ENCODE results near the gene UNC93B1. TPM values are rescaled to one million over a fixed set of nuclear protein-coding genes. Genes with fewer than 3 reads are reported as not detected.

The UNC93B1 gene
- polyA plus RNA-seq, 12 donors: 3.4 to 12.6 (median 5.3) TPM; not detected in 1

DNA sequence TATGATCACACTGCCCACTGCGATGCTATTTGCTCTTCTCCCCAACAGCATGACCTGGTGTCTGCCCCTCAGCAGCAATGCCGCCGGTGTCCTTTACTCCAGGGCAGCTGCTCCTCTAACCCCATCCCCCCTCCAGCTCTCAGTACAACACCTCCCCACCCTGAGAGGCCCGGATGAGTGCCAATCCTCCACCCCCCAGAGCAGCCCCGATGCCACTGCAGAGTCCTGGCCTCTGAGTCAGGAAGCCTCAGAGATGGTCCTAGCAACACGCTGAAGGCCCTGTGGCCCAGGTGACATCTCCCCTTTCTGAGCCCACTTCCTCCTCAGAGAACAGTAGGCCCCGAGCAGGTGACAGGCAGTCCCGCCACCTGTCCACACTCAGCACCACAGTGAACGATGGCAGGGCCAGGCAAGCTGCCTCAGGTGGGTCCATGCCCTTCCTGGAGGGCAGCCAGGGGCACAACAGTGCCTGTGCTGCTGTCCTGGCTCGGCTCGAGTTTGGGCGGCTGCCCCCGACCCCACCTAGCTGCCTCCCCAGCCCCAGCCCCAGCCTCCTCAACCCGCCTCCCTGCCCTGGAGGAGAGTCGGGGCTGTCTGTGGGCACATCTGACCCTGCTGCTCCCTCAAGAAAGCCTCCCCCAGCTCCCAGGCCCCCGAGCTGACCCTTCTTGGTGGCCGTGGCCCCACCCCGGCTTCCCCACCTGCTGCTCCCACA lies 22.7 kb upstream of the UNC93B1 start:
- no peak for DNase-seq

DNA sequence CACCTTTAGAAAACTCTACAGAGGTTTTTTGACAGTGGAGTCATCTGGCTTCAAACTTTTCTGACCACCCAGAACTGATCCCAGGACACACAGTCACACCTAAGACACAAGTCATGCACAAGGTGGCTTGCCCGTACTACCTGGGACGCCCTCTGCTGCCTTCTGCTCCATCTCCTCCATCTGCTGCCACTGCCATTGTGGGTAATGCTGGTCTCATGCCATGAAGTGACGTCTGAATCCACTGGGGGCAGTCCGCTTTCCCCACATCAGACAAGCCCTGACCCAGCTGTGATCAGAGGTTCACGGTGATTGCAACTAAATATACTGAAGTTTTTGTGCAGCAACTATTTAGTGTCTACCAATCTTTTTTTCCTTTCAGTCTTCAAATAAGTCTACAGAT lies 21.1 kb upstream of the UNC93B1 start:
- no peak for DNase-seq

DNA sequence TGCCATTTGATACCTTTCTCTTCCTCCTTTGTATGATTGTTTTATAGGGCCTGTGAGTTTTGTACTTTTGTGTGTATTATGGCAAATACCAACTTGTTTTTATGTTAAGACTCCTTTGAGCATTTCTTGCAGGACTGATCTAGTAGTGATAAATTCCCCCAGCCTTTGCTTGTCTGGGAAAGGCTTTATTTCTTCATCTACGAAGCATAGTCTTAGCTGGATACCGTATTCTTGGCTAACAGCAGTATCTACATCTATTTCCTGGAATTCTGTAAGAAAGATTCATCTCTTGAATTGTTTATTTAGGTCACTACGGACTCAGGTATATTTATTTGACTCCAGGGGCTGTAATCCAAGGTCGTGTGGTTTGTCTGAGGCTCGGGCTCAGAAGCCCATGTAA lies 20.6 kb upstream of the UNC93B1 start:
- DNase-seq: no peak

GRCh38 chr11:68022531-68022930 lies 18.6 kb upstream of the UNC93B1 start:
- DNase-seq: no peak

- no peak for DNase-seq
These were observed 17.4 kb upstream of the UNC93B1 start for GRCh38 chr11:68021167-68021787.

- DNase-seq: no peak
These were observed 16.7 kb upstream of the UNC93B1 start for GRCh38 chr11:68020575-68020974.

- DNase-seq: no peak
These were observed 15.6 kb upstream of the UNC93B1 start for GRCh38 chr11:68019486-68019885.

DNA sequence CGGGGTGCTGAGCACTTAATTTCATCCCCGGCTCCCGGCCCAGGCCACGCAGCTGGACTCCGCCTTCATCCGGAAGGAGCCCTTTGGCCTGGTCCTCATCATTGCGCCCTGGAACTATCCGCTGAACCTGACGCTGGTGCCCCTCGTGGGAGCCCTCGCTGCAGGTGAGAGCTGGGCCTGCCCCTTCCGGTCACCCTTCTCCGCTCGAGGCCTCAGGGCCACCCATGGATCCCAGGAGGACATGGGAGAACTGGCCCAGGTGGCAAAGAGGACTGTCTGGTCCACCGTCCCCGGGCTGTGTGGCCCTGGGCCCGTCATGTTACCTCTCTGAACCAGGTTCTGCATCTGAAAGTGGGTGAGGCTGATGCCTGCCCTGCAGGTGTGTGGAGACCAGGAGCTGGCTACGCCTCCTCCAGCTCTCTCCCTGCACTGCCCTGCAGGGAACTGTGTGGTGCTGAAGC lies 14.9 kb upstream of the UNC93B1 start:
- DNase-seq: no peak

DNA sequence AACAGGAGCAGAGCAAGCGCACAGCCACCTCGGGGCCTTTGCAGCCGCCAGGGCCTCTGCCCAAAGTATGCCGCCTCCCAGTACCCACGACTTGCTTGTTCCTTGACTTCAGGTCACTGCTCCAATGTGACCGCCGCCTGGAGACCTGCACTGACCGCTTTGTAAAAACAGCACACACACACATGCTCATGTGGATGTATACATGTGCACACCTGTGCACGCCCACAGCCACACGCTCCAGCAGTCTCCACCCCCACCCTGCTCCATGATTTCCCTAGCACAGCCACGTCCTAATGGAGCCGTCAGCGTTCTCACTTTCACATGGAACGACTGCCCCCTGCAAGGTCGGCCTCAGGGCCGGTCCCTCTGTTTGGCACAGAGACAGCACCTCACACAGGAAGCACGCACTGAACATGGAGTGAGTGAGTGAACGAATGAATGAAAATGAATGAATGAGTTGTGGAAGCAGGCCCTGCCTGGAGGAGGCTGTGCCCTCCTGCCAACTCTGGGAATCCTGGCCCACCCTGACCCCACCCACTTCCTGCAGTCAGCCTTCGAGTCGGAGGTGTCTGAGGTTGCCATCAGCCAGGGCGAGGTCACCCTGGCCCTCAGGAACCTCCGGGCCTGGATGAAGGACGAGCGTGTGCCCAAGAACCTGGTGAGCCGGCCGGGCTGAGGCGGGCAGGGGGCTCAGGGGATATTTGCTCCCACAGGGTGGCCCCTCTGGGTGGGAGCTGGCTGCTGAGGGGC lies 14.3 kb upstream of the UNC93B1 start:
- no peak for DNase-seq

DNA sequence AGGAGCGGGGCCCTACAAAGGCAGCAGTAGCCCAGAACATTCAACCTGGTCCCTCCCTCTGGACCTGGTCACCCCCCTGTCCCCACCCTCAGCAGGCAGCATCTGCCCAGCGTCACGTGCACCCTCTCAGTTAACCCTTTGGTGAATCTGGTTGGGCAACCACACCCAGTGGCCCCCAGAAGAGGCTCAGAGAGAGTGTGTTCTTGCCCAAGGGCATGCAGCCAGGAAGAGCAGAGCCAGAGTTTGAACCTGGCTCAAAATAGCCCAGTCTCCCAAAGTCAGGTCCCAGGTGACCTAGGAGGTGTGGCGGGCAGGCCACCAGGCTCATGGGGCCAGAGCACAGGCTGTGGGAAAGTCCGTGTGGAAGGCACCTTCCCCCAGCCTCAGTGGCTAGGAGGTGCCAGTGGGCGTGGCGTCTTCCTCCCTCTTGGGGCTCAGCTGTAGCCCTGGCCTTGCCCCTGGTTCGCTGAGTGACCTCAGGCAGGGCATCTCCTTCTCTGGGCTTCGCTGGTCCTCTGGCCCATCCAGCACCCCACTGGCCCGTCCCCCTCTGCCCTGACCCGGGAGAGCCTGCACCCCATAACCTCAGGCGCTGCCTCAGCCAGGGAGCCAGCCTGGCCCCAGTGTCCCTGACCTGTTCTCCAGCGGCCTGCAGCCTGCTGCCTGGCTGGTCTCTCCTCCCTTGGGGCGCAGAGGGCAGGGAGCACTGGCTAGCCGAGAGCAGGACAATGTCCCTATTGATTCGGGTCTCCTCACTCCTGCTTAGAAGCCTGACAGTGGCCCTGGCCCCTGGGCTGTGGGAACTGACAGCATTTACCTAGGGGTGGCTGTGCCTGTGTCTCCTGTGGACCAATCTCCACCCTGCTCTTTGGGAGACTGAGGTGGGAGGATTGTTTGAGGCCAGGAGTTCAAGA lies 13.3 kb upstream of the UNC93B1 start:
- DNase-seq: no peak

DNA sequence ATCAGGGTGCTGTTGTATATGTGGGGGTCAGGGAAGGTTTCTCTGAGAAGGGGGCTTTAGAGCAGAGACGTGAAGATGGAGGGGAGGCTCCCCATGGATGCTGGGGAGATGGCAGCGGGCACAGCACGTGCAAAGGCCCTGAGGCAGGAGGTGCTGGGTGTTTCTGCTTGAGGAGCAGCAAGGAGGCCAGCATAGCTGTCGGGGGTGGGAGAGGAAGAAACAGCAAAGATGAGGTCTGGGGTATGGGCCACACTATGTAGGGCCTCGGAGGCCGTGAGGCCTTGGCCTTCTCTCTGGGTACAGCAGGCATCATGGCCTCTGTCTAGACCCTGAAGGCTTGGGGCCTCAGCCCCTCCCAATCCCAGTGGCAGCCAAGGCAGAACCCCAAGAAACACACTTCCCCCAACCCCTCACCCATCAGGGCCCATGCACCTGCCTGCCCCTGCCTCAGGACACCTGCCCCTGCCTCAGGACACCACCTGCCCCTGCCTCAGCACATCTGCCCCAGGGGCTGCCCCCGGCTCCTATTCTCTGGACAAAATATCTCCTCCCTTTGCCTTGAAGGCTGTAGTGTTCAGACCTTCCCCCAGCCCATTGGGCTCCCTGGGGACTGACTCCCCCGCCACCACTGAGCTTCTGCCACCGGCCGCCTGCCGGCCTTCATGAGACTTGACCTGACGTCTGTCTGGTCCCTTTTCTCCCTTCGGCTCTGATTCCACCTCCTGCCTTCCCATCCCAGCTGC lies 12.4 kb upstream of the UNC93B1 start:
- DNase-seq: no peak

DNA sequence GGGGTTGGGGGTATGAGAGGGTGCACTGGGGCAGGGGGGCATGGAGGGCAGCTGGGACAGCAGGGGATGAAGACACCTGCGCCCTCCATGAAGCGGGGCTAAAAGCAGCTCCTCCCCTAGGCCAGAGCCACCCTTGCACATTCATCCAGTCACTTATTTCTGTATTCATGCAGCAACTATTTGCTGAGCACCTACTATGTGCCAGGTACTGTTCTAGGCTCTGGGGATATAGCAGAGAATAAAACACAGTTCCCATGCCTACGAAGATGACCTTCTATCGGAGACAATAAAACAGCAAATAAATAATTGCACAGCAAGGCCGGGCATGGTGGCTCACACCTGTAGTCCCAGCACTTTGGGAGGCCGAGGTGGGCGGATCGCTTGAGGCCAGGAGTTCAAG lies 11.6 kb upstream of the UNC93B1 start:
- DNase-seq: no peak

GRCh38 chr11:68014947-68015447 lies 11.1 kb upstream of the UNC93B1 start:
- no peak for DNase-seq

DNA sequence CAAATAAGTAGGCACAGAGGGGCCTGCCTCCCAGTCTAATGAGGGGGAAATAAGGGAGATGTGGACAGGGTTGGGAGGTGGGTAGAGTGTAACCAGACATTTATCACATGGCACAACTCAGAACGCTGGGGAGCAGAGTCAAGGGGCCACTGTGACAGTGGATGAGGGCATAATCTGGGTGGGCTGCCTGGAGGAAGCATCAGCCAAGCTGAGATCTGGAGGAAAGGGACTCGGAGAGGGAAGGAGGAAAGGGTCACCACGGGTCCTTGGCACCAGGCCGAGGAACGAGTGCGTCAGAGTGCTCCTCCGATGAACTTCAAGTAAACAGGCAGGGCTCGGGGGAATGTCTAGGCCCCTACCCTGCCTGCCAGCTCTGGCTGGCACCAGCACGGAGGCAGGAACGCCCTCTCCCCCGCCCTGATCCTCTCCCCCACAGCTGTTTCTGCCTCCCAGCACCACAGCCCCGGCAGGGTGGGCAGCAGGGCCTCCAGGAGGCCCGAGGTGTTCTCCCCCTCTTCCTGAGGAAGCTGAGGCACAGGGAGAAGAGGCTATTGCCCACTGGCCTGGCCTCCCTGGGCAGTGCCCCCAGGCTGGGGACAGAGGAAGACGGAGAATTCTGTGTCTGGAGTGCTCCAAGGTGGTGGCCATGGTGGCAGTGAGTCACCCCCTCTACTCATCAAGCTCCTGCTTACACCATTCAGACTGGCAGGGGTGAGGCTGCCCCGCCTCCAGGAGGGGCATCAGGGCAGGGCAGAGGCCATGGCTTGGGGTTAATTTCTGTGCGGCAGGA lies 10.5 kb upstream of the UNC93B1 start:
- no peak for DNase-seq

DNA sequence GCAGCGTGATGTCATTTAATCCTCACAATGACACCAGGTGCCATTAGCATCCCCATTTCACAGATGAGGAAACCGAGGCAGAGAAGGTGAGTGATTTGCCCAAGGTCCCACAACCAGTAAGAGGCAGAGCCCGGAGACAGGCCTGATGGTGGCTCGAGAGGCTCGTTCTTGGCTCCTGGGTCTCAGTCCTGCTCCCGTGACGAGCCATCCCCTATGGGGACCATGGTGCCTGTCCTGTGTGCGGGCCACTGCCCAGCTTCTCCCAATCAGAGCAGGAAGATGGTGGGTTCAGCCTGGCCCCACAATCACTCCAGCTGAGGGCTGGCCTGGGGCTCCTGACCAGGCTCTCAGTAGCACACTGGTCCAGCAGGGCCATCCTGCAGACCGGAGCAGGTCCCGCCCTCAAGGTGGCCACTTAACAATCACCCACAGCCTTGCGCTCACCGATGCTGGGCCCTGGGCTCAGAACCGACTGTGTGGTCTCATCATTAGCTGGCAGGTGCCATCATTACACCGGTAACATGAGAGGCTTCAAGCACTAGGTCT lies 9.8 kb upstream of the UNC93B1 start:
- DNase-seq: no peak

DNA sequence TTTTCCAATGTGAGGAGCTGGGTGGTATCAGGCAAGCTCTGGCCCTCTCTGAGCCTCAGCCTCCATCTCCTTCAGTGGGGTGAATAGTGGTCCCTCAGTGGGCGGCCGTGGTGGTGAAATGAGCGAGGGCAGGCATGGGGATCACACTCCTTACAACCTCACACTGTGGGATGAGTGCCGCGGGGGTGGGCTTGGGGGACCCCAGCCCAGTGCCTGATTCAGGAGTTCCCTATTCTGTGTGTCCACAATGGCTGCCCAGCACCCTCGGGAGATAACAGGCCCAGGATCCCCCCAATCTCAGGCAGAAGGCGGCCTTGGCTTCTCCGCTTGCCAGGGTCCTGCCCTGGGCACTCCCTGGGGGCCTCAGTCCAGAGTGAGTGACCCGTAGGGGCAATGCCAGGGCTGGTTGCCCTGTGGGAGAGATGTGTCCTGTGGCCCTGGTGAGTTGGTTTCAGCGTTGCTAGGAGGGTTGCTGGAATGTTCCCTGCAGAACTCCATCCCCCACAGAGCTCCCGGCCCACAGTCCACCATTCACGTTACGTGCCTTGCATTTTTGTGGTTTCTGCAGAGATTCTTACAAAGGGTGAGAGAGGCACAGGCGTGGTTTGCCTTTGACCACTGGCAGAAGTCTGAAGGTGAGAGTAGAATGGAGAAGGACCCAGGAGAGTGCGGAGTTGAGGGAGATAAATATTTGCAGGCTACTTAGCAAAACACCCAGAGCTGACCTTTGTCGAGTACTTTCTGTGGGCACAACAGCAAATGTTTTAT lies 9.1 kb upstream of the UNC93B1 start:
- DNase-seq: no peak

- DNase-seq: no peak
These were observed 8.3 kb upstream of the UNC93B1 start for GRCh38 chr11:68012044-68012842.
